Fibroblast of the aortic adventitia (primary cell): ENCODE data around the gene LTBP4. TPM values are rescaled to one million over a fixed set of nuclear protein-coding genes. Genes with fewer than 3 reads are reported as not detected.
"Not testable (repeated sequence)": the region's sequence is repeated elsewhere in the genome, so short reads cannot be mapped to it uniquely, and the experiment has no call there.

ENCODE experiments used
- DNase-seq: peaks from one replicate; pipeline ENCODE4 v3.0.0-alpha.2; 2010; ENCODE audit warnings: low read depth
- H3K4me3 ChIP-seq: 2 replicates; pipeline ENCODE4 v1.5.1; 2011; ENCODE audit warnings: low read depth, mild to moderate bottlenecking, control low read depth, low read length, moderate library complexity
- total RNA-seq: library from RNA; depleted of rRNA; stranded (reverse); fragments of >200 nt; gene quantifications from 2 replicates; pipeline ENCODE4 v1.2.3, GENCODE V29; 2012; ENCODE audit warnings: low replicate concordance
- TF ChIP-seq, protein P1 (sequence below): IDR thresholded peaks from 2 replicates; pipeline ENCODE4 v1.5.1; 2011; ENCODE audit warnings: mild to moderate bottlenecking, low read length, control low read depth, inconsistent platforms; ENCODE audit not compliant: insufficient read depth

LTBP4 gene
- total RNA-seq, 1 donor = 31.5 TPM

GRCh38 chr19:40646743-40647254 is 45.6 kb downstream of the LTBP4 start:
- TF ChIP-seq, protein P1, sequence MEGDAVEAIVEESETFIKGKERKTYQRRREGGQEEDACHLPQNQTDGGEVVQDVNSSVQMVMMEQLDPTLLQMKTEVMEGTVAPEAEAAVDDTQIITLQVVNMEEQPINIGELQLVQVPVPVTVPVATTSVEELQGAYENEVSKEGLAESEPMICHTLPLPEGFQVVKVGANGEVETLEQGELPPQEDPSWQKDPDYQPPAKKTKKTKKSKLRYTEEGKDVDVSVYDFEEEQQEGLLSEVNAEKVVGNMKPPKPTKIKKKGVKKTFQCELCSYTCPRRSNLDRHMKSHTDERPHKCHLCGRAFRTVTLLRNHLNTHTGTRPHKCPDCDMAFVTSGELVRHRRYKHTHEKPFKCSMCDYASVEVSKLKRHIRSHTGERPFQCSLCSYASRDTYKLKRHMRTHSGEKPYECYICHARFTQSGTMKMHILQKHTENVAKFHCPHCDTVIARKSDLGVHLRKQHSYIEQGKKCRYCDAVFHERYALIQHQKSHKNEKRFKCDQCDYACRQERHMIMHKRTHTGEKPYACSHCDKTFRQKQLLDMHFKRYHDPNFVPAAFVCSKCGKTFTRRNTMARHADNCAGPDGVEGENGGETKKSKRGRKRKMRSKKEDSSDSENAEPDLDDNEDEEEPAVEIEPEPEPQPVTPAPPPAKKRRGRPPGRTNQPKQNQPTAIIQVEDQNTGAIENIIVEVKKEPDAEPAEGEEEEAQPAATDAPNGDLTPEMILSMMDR = no peak
- DNase-seq = no peak
- no peak overlapping the region for H3K4me3 ChIP-seq

- H3K4me3 ChIP-seq = not testable (repeated sequence)
- peak; percentile 54 for DNase-seq
Observed at GRCh38 chr19:40649903-40650675, 48.9 kb downstream of the LTBP4 start.

DNA sequence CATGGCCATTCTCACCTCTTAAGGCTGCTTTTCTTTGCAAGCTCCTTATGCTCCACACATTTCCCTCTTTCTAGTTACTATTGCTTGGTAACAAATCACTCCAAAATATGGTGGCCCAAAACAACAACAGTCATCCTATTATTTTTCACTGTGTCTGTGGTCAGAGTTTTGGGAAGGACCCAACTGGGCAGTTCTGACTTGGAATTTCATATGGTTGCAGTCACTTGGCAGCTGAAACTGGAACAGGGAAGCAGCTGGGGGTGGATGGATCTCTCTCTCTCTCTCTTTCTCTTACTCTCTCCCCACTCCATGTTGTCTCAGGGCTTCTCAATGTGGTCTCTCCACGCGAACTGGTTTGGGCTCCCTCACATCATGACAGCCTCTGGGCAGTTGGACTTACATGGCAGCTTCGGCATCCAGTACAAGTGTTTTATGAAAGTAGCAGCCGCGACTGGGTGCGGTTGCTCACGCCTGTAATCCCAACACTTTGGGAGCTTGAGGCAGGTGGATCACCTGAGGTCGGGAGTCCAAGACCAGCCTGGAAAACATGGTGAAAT is 49.7 kb downstream of the LTBP4 start:
- DNase-seq = peak; percentile 98
- TF ChIP-seq, protein P1 = no peak
- no peak overlapping the region for H3K4me3 ChIP-seq

- DNase-seq, H3K4me3 ChIP-seq: not testable (repeated sequence)
Observed at GRCh38 chr19:40652303-40652702, 51.1 kb downstream of the LTBP4 start.

GRCh38 chr19:40655684-40656083 is 54.5 kb downstream of the LTBP4 start:
- DNase-seq, H3K4me3 ChIP-seq: not testable (repeated sequence)

- no peak overlapping the region for H3K4me3 ChIP-seq
- no peak for DNase-seq
- TF ChIP-seq, protein P1 = no peak
Observed at GRCh38 chr19:40658031-40658430, 56.9 kb downstream of the LTBP4 start.

DNA sequence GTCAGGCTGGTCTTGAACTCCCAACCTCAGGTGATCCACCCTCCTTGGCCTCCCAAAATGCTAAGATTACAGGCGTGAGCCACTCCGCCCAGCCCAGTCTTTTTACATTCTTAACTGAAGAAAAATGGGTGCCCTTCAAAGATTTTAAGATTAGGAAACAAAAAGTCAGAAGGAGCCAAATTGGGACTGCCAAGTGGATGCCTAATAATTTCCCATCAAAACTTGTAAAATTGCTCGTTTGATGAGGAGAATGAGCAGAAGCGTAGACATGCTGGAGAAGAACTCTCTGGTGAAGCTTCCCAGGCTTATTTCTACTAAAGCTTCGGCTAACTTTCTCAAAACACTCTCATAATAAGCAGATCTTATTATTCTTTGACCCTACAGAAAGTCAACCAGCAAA is 57.9 kb downstream of the LTBP4 start:
- TF ChIP-seq, protein P1 = no peak
- H3K4me3 ChIP-seq = no peak overlapping the region
- DNase-seq = peak; percentile 54

DNA sequence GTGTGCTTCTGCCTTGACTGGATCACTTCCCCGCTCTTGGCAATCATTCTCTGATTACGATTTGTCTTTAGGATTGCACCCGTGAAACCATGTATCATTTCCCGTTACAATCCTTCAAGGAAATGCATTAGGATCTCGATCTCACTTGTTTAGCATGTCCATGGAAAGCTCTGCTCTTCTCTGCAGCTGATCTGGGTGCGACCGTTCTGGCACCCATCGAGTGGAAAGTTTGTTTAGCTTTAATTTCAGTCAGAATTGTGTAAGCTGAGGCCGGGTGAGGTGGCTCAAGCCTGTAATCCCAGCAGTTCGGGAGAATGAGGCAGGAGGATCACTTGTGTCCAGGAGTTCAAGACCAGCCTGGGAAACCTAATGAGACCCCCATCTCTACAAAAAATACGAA is 58.4 kb downstream of the LTBP4 start:
- TF ChIP-seq, protein P1 = no peak
- peak; percentile 62 for DNase-seq
- no peak overlapping the region for H3K4me3 ChIP-seq
